ENCODE results near the gene ZNF135.

Gene ZNF135

DNA sequence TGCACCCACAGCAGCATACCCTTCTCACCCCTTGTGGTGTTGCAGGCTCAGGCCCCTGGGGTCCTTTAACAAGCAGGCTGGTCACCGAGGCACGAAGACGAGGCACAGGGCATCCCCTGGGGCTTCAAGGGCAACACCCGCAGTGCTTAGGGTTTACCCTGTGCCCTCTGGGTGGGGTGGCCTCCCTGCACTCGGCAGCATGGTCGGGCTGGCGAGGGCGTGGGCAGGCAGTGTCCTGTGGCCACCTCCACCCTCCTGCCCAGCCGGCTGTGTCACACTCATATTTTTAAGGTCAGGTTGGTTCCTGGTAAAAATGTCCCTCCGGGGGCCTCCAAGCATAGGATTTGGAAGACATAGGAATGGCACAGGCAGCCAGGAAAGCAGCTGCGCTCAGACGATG lies 11.4 kb upstream of the ZNF135 start:
- no peak for DNase-seq

DNA sequence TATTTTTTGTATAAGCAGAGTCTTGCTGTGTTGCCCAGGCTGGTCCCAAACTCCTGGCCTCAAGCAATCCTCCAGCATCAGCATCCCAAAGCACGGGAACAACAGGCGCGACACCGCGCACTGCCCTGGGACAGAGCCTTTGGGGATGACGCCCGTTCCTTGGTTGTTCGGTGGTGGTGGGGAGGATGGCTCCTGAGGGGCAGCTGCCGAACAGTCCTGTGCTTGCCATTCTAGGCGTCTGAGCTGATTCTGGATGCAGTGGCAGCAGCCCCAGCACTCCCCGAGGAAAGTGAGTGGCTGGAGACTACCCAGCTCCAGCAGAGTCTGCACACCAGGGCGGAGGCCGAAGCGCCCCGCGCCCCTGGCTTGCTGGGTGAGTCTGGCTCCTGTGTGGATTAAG lies 6.8 kb upstream of the ZNF135 start:
- DNase-seq = no peak

DNA sequence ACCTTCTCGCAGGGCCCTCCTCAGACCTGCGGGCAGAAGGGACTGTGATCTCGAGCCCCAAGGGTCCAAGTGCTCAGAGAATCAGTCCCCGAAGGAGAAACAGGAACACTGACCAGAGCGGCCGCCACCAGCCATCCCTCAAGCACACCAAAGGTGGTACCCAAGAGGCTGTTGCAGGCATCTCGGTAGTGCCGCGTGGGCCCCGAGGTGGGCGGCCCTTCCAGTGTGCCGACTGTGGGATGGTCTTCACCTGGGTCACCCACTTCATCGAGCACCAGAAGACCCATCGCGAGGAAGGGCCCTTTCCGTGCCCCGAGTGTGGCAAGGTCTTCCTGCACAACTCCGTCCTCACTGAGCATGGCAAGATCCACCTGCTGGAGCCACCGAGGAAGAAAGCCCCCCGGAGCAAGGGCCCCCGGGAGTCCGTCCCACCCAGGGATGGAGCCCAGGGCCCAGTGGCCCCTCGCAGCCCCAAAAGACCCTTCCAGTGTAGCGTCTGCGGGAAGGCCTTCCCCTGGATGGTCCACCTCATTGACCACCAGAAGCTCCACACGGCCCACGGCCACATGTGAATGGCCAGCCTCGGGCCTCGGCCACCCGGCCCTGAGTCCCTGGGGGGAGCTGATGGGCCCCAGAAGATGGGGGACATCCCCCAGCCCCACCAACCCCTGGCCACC lies 5.5 kb upstream of the ZNF135 start:
- no peak for DNase-seq

DNA sequence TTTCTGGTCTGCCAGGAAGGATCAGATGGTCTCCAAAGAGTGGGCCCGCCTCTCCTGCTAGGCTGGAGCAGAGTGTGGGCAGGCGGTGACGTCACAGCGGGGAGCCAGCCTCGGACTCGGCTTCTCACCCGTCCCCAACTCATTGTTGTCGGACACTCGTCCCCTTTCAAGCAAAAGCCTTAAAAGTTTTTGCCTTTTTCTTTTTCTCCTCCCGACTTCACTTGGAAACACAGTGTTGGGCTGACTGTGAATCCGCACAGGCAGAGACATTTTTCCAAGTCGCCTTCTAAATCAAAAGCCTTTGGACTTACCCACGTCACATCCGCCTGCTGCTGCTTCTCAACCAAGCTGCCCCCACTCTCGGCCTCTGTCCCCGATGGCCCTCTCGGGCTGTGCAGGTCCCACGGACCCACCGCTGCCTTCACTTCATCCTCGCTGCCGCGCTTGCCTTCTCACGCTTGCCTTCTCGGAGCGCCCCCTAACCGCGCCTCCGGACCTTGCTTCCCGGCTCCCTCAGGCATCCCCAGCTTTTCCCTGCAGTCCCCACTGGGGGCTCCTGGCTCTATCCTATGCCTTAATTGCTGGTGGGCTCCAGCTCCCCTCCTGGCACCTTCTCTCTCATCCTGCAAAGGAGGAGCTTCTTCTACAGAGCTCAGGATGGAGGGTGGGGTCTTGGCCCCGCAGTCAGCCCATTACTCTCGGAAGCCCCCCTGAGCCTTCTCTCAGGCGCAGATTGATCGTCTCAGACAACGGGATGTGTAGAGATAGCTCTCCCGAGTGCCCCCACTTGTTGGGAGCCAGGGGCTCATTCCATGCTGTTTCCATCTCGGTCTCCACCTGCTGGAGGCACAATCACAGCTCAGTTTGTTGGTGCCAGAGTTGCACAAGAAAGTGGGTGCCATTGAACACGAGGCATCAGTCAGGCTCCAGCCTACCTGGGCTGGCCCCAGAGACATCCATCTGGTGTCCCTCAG lies 3.9 kb upstream of the ZNF135 start:
- DNase-seq = peak; percentile 27

DNA sequence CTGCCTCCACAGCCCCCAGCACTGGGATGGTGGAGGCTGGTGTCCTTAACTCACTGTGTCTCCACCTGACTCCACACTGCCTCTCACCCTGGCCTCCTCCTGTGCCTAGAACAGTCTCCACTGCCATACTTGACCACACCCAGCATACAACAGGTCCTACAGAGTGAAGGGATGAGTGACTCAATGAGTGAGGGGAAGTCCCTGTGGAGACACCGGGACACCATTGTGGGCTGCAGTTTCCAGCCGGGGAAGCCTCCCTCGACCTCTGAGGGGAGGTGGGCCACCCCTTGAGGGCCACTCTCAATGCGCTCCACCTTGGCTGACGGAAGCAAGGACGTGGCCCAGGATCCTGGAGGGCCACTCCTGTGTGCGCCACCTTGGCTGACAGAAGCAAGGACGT lies 2.8 kb upstream of the ZNF135 start:
- DNase-seq = no peak

DNA sequence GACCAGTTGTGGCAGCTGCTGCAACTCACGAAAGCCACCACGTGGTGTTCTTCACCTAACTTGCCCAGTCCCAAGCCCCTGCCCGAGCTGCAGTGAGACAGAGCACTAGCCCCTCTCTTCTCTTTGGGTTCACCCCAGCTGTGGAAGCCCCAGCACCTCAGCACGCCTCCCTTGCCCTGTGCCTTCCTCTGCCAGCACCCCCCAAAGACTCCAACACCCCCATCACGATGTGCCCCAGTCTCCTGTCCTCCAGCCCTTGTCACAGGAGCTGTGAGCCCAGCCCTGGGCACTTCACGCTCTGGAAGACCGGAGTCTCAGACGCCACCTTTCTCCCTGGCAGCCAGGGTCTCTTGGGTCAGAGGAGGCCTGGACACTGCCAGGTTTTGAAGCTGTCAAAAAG lies 2.2 kb upstream of the ZNF135 start:
- DNase-seq = no peak

DNA sequence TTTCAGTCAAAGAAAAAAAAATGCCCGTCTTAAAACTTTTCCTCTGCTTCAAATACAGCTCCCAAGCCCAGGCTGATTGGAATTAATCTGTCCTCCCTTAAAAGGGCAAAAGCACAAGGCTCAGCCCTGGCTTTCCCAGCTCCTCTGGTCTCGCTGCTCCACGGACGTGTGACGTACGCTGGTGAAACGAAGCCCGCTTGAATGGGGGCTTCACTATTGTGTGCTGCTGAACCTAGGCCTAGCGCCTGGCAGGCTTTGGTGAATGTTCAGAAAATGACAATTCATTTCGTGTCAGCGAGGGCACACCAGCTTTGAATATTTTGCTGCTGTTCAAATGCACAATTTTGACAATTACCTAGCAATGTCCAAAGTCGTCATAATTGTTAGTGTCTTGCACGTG lies 615 bp upstream of the ZNF135 start:
- DNase-seq = no peak

DNA sequence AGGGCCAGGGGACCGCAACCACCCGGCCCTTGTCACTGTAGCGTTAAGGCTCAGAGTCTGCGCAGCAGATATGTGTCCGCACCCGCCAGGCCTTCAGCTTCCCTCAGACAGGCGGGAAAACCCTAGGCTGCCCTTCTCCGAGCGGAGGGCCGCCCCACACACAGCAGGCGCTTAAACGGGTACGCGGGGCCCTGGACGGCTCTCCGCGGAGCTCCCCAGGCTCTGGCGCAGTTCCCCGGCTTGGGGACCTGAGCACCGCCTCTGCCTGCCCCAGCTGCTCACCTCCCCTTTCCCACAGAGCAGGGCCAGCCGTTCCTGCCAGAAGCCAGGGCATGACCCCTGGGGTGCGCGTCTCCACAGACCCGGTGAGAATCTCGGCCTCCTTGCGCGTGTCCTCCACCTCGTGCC lies 593 bp downstream of the ZNF135 start:
- DNase-seq = no peak

DNA sequence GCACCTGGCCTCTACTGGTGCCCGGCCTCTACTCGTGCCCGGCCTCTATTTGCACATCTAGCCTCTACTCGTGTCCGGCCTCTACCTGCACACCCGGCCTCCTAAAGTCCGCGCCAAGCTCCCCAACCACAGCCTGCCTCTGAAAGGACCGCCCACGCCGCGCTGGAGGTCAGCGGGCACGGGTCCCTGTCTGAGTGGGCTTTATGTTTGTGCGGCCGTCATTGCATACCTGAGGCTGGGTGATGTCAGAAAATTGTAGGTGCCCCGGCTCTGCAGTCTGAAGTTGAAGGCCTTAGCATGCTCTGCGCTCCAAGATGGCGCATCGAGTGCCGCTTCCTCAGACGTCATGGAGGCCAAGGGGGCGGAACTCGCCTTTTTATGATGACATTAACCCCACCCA lies 1.1 kb downstream of the ZNF135 start:
- DNase-seq = no peak

DNA sequence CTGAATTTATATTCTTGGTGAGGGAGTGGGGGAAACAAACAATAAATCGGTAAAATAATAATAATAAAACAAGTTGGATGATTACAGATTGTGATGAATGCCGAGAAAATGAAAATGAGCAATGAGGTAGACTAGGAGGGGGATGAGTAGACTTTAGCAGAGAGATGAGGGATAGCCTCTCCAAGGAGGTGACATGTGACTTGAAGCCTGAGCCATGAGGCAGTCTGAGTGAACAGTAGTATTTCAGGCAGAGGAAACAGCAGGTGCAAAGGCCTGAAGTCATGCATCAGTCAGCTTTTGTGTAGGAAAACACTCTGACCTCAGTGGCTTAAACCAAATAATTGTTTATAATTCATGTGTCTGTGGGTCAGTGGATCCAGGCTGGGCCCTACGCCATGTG lies 4.6 kb downstream of the ZNF135 start:
- no peak for DNase-seq

DNA sequence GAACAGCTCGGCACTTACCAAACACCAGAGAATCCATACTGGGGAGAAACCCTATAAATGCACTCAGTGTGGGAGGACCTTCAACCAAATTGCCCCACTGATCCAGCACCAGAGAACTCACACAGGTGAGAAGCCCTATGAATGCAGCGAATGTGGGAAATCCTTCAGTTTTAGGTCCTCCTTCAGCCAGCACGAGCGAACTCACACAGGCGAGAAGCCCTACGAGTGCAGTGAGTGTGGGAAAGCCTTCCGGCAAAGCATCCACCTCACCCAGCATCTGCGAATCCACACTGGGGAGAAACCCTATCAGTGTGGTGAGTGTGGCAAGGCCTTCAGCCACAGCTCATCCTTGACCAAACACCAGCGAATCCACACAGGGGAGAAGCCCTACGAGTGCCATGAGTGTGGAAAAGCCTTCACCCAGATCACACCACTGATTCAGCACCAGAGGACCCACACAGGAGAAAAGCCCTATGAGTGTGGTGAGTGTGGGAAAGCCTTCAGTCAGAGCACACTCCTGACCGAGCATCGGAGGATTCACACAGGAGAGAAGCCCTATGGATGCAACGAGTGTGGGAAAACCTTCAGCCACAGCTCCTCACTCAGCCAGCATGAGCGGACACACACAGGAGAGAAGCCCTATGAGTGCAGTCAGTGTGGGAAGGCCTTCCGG lies 8.3 kb downstream of the ZNF135 start:
- no peak for DNase-seq

DNA sequence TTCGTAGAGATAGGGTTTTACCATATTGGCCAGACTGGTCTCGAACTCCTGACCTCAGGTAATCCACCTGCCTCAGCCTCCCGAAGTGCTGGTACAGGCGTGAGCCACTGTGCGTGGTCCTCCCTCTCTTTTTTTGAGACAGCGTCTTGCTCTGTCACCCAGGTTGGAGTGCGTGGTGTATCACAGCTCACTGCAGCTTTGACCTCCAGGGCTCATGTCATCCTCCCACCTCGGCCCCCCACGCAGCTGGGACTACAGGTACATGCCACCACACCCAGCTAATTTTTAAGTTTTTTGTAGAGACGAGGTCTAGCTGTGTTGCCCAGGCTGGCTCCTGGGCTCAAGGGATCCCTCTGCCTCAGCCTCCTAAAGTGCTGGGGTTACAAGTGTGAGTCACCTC lies 20.7 kb downstream of the ZNF135 start:
- DNase-seq = no peak

DNA sequence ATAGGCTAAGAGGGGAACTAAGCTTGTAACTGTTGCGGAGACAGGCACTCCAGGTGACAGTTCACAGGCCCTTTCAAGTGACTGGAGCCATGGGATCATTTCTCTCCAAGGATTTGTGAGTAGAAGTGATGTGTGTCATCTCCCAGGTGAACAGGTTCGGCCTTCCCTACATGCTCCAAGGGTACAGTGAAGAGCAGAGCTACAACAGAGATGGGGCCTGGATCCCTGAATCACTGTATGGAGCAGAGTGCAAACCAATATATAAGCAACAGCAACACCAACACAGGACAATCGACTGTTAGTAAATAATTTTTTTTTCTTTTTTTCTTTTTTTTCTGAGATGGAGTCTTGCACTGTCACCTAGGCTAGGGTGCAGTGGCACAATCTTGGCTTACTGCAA lies 23.9 kb downstream of the ZNF135 start:
- DNase-seq = no peak

DNA sequence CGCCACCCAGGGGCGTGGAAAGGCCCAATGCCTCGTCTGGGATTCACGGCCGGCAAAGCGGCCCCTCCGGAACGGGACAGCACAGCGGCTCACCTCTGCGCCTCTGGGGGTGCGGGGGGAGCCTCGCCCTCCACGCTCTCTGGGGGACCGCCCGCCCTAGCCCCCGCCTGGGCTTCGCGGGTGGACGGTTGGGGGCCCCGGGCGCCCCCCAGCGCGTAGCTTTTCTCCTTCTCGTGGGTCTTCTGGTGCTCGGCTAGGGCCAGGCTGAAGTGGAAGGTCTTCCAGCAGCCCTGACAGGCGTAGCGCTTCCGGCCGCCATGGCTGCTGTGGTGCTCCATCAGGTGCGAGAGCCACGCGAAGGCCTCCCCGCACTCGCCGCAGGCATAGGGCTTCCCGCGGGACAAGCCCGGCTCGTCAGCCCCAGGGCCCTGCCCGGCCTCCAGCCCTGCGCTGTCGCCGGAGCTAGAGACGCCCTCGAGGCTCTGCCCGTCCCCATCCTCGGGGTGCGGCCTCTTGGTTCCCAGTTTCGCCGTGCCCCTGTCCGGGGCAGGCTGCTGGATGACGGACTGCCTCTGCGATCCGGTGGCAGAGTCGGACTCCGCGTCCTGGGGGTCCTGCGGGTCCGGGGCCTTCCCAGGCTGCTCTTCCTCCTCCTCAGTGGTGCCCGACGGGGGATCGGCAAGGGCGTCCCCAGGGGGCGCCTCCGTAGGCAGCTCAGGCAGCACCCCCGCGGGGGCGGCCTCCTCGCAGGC lies 25.7 kb downstream of the ZNF135 start:
- DNase-seq = no peak

DNA sequence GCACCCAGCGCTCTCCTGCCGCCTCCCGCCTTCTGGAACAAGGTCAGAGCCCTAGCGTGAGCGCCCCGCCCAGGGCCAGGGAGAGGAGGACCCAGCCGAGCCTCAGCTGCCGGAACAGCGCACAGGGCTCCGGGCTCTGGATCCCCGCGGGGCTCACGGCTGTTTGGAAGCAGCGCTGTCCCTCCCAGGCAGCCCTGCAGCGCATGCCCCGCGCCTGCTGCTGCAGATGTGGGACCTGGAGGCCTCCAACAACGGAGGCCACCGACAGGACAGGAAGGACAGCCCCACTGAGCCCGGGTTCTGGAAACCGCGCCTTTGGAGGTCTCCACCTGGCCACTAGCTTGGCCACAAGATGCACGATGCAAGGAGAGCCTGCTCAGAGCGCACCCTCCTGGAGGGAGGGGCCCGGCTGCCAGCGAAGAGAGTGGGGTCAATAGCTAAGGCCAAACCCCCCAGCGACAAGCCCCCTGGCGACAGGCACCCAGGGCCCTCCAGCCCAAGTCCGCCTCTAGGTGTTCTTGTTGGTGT lies 26.3 kb downstream of the ZNF135 start:
- no peak for DNase-seq

DNA sequence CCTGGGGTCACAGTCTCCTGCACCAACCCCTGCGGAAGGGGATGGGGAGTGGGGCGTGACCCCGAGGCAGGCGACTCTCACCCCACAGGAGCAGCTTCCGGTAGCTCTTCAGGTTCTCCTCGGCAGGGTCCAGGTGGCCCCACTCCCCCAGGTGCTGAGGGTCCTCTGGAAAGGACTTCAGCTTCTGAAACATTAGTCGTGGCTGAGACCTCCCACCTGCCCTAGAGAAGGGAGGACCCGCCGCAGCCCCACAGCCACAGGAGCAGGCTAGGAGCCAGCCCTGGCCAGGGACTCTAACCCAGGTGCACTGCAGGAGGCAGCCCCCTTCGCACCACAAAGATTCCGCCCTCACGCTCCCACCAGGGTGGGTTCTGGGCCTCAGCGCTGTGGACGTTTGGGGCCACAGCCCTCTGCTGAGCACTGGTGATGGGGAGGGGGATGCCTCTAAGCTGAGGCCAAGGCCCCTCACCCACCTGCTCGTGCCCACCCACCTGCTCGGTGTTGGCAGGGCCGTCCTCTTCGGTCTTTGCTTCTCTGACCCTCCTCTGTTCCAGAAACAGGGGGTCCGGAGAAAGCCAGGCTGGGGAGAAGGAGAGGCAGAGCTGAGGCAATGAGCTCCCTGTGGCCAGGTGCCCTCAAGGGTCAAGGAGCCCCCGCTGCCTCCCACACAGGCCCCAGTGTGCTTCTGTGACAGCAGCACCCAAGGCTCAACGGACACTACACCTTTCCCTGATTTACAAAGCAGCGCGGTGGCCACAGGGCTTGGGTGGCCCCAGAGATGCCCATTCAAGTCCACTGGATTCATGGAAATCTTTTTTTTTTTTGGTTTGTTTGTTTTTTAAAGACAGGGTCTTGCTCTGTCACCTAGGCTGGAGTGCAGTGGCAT lies 28.0 kb downstream of the ZNF135 start:
- no peak for DNase-seq

DNA sequence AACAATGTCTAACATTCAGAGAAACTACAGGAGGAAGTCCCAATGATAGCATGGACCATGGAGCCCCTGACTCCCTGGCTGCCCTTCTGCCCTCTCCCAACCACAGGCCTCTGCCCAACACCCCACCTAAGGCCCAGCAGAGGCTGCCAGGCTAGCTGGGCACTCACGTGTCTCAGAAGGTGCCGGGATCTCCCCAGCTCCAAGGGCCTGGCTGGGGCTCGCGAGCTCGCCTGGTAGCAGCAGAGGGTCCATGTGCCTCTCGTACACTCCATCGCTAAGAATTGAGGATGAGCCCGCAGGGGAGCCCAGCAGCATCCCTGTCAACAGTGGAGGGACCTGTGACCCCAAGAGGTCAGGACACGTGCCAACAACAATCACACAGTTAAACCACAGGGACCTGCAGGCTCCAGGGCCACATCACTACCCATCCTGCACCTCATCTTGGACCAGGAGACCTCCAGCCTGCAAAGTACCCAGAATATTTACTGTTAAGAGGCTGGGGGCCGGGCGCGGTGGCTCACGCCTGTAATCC lies 29.5 kb downstream of the ZNF135 start:
- DNase-seq = no peak

DNA sequence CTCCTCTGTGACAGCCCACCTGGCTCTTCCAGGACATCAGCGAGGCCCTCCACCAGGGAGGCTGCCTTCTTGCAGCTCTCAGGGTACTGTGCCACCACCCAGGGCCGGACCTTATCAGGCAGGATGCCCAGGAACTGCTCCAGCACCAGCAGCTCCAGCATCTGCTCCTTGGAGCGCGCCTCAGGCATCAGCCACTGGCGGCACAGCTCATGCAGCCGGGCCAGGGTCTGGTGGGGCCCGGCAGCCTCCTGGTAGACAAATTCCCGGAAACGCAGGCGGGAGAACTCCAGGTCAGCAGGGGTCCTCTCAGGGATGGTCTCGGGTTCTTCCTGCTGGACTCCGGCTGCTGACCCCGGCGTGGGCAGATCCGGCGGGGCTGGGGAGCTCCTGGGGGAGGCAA lies 30.8 kb downstream of the ZNF135 start:
- DNase-seq = no peak

DNA sequence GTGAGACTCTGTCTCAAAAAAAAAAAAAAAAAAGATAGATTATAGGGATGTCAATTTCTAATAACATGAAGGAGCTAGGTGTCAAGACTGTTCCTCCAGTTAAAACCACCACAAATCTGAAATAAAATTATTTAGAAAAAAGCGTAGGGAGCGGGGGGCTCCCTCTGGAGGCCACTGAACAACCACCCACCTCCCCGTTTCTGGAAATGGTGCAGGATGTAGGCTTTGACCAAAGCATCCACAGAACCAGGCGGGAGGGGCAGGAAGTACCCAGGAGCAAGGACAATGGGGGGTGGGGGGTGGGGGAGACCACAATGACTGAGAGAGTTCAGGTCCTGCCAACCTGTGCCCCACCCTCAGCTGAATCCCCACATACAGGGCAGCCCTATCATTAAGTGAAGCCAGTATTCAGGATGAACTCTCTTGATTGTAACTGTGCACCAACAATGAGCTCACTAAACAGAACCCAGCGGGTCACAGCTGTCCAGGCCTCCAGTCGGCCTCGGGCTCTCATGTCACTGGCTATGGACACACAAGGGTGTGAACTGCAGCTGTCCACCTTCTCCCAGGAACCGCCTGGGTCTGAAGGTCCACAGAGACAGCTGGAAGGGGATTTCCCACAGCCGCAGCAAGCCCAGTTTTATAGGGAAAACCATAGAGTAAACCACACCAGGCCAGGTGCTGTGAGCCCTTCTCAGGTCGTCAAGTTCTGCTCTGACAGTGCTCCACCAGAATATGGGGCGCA lies 32.3 kb downstream of the ZNF135 start:
- DNase-seq = no peak

DNA sequence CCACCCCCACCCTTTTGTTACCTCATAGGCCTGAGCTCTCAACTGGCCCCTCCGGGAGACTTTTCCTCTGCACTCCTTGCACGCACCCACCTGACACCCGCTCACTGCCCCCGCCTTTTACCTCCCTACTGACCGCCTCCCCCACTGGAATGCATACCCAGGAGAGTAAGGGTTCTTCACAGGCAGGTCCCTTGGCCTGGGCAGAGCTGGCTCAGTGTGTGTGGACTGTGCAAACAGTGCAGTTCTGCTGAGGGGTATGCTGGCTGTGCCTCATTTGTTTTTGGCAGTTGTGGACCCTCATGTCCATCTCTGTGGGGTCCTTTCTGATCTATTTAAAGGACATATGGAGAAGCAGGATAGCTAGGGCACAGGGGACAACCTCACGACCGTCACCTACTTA lies 34.0 kb downstream of the ZNF135 start:
- no peak for DNase-seq

DNA sequence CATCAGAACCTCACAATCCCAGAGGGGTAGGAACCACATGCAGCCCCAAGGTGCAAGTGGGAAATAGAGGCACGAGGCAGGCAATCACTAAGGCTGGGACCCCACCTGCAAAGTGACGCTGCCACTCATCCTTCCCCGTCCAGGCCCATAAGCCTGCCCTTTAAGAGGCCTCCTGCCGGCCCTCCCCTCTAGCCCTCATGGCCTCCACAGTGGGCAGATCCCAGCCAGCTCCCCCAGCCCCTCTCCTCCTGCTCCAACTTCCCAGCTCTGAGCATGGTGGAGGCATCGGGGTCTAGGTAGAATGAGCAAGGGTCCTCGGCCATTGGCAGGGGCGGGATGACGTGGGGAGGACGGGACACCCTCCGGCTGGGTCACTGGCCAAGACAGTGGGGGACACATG lies 36.2 kb downstream of the ZNF135 start:
- DNase-seq = no peak

Measured in NCI-H748 treated with DMSO at 0.1 percent for 48 hours (cell line).